ENCODE data around the gene ZPLD1. TPM values are rescaled to one million over a fixed set of nuclear protein-coding genes. Genes with fewer than 3 reads are reported as not detected.

The ZPLD1 gene
- total and polyA plus RNA-seq, 2 of the 8 experiments (the other 6 are each of a cell fraction or from before 2014, with no cell fraction given) = not detected

DNA sequence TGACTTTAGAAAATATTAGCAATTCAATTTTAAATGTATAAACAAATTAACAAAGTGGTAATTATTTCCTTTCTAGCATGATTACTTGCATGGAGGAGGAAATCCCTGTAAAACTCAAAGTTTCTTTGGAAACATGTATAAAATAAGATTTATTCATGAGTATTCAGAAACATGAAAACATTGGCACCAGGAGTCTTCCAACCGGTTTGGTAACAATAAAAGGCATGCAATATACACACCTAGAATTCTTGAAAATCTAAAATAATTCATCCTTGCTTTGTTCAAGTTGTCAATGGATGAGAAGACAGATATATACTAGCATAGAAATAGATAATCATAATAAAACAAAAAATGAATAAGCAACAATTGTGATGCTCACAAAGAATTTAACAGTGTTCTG lies 76.4 kb downstream of the ZPLD1 start:
- FAIRE-seq (no peak), DNase-seq (ENCODE audit: low read depth in 1 of 2, low spot score in 2 of 2) (no peak)
- Histone ChIP-seq H4K8ac (ENCODE audit: extremely low read depth, insufficient read depth, low read length) (no peak overlapping the region), H4K5ac (ENCODE audit: insufficient read length, low read depth, low read length) (no peak overlapping the region), H3K23me2 (ENCODE audit: low read depth, low read length) (no peaks in the 10 kb centered on the region), H4K91ac (replicated peaks; ENCODE audit: insufficient read length, low read length) (no peak overlapping the region), H3K14ac (ENCODE audit: insufficient read length) (no peak overlapping the region), H3K79me1 (ENCODE audit: low read depth, low read length) (no peaks in the 10 kb centered on the region), H3K4me1 (replicated peaks in 1 of 4; ENCODE audit: control insufficient read depth in 3 of 4, insufficient read depth in 4 of 4, low read length in 3 of 4) (no peaks in the 10 kb centered on the region), H3K27me3 (replicated peaks in 1 of 4; ENCODE audit: control insufficient read depth in 3 of 4, extremely low read depth in 1 of 4, insufficient read depth in 3 of 4, low read length in 3 of 4) (no peaks in the 10 kb centered on the region), H2AFZ (ENCODE audit: low read length) (no peak overlapping the region), H3K4me2 (ENCODE audit: insufficient read depth in 1 of 2, low read depth in 2 of 2, low read length in 2 of 2) (no peak overlapping the region), H2BK12ac (ENCODE audit: low read depth, low read length) (no peak overlapping the region), H3K56ac (replicated peaks; ENCODE audit: insufficient read length, low read depth, low read length) (no peak overlapping the region), H2BK120ac (replicated peaks; ENCODE audit: low read depth, low read length) (no peak overlapping the region), H2BK20ac (ENCODE audit: low read length) (no peak overlapping the region), H3K9me3 (ENCODE audit: insufficient read depth in 2 of 2, low read depth in 1 of 2, low read length in 1 of 2) (0 out of 4 replicates have a peak, but pooled peaks cover 0 to 2% of the 10 kb centered on the region in 2 experiments), H2AK5ac (ENCODE audit: low read depth, low read length) (no peak overlapping the region), H2BK5ac (ENCODE audit: low read depth, low read length) (no peak overlapping the region), H3K23ac (ENCODE audit: insufficient read length) (no peak overlapping the region), H3K4me3 (ENCODE audit: extremely low read depth in 1 of 4, insufficient read depth in 2 of 4, low read depth in 3 of 4, low read length in 4 of 4) (no peak overlapping the region), H3K27ac (ENCODE audit: low read depth, low read length) (no peak overlapping the region), H3K4ac (replicated peaks; ENCODE audit: insufficient read length, low read depth, low read length) (no peak overlapping the region), H3K79me2 (ENCODE audit: control insufficient read depth in 1 of 2, insufficient read depth in 2 of 2, low read length in 2 of 2) (no peaks in the 10 kb centered on the region), H4K20me1 (replicated peaks in 1 of 2; ENCODE audit: control insufficient read depth in 1 of 2, insufficient read depth in 2 of 2, low read length in 2 of 2) (no peaks in the 10 kb centered on the region), H3K9ac (replicated peaks in 1 of 4; ENCODE audit: extremely low read depth in 1 of 4, low read depth in 3 of 4, low read length in 3 of 4) (no peak overlapping the region), H3K18ac (ENCODE audit: extremely low read depth, low read length) (no peak overlapping the region), H2BK15ac (ENCODE audit: low read length) (no peak overlapping the region), H3K36me3 (ENCODE audit: control insufficient read depth in 2 of 4, insufficient read depth in 4 of 4, low read length in 3 of 4) (no peaks in the 10 kb centered on the region)
- TF ChIP-seq CHD1 (IDR thresholded peaks at IDR 0.05; ENCODE audit: low read depth, low read length) (no peak), TCF12 (IDR thresholded peaks at IDR 0.05; ENCODE audit: low read depth, low read length) (no peak), SAP30 (IDR thresholded peaks at IDR 0.05; ENCODE audit: insufficient read depth, insufficient replicate concordance, low read length) (no peak), ASH2L (IDR thresholded peaks at IDR 0.05; ENCODE audit: low read length) (no peak), SIN3A (conservative IDR thresholded peaks at IDR 0.05 in 1 of 2, IDR thresholded peaks at IDR 0.05 in 1 of 2; ENCODE audit: low read depth in 1 of 2, low read length in 2 of 2) (no peak), SP2 (IDR thresholded peaks at IDR 0.05; ENCODE audit: low read length) (no peak), JUND (IDR thresholded peaks at IDR 0.05; ENCODE audit: low read length) (no peak), RFX5 (IDR thresholded peaks at IDR 0.05; ENCODE audit: borderline replicate concordance, low read depth, low read length) (no peak), RXRA (IDR thresholded peaks at IDR 0.05; ENCODE audit: insufficient read depth, low read depth, low read length) (no peak), TAF1 (IDR thresholded peaks at IDR 0.05; ENCODE audit: low read depth, low read length) (no peak), SRF (IDR thresholded peaks at IDR 0.05; ENCODE audit: low read depth, low read length) (no peak), ZNF274 (IDR thresholded peaks at IDR 0.05; ENCODE audit: borderline replicate concordance, extremely low read depth, low read length) (no peak), POLR2A (IDR thresholded peaks at IDR 0.05; ENCODE audit: control extremely low read depth in 1 of 2, low read depth in 2 of 2, low read length in 2 of 2) (no peak), YY1 (IDR thresholded peaks at IDR 0.05; ENCODE audit: low read depth, low read length) (no peak), KDM1A (IDR thresholded peaks at IDR 0.05; ENCODE audit: borderline replicate concordance, low read length) (no peak), KDM5A (IDR thresholded peaks at IDR 0.05; ENCODE audit: low read length) (no peak)
- 100% methylated on average over 1 of the region's 1 CpG; no CpG with 5 or more reads in 1 of the 2 experiments for WGBS, 2 experiments (ENCODE audit: extremely low coverage in 1 of 2, insufficient coverage in 1 of 2, insufficient read length in 1 of 2, insufficient replicate concordance in 2 of 2, low coverage in 1 of 2, low lambda C conversion rate in 2 of 2, missing lambda C conversion rate in 1 of 2)
- CTCF ChIA-PET (ENCODE audit: partially characterized antibody) = no interaction called here
- POLR2A ChIA-PET (ENCODE audit: partially characterized antibody) = no interaction called here
